ENCODE measurements around the gene AKAP13. TPM values are rescaled to one million over a fixed set of nuclear protein-coding genes. Genes with fewer than 3 reads are reported as not detected.

AKAP13 gene
- total and polyA plus RNA-seq, 2 donors (not counting 1 experiment from before 2014, with no cell fraction given), result 73.8 to 358 TPM

GRCh38 chr15:85477061-85477460 is 96.7 kb downstream of the AKAP13 start:
- Mint-ChIP-seq H3K27ac (peak overlapping the region; percentile 32), H3K27me3 (no peaks in the 10 kb centered on the region), H3K4me1 (peaks cover 86% of the 10 kb centered on the region), H3K4me3 (no peak overlapping the region), H3K9me3 (ENCODE audit: insufficient read depth) (no peaks in the 10 kb centered on the region)
- intact Hi-C loops (cut with micrococcal nuclease), result loop anchor here (5.0 kb wide), 1 partner anchor 65 kb away; no protein-coding TSS in a partner anchor
- Histone ChIP-seq H3K79me2 (ENCODE audit: control insufficient read depth, insufficient read depth, low read length) (peaks cover 100% of the 10 kb centered on the region), H3K36me3 (replicated peaks in 1 of 2; ENCODE audit: control extremely low read depth in 1 of 2, control insufficient read depth in 1 of 2, extremely low read depth in 1 of 2, insufficient read depth in 2 of 2, low read length in 1 of 2) (no peaks in the 10 kb centered on the region), H3K27ac (ENCODE audit: low read length in 2 of 2) (no peak overlapping the region), H3K9ac (ENCODE audit: low read length) (no peak overlapping the region), H3K9me3 (ENCODE audit: control extremely low read depth in 1 of 3, control insufficient read depth in 2 of 3, insufficient read depth in 1 of 3, low read length in 2 of 3) (no peaks in the 10 kb centered on the region), H3K4me2 (replicated peaks; ENCODE audit: low read depth, low read length, poor library complexity, severe bottlenecking) (no peak overlapping the region), H3K4me1 (ENCODE audit: control insufficient read depth in 2 of 2, insufficient read depth in 2 of 2, low read length in 2 of 2) (peaks cover 85 to 93% of the 10 kb centered on the region in 2 donors), H3K4me3 (ENCODE audit: control extremely low read depth in 1 of 5, extremely low read depth in 1 of 5, insufficient read depth in 1 of 5, low read depth in 2 of 5, low read length in 4 of 5) (no peak overlapping the region), H4K20me1 (ENCODE audit: control insufficient read depth, insufficient read depth, low read length, poor library complexity, severe bottlenecking) (peaks cover 71% of the 10 kb centered on the region), H2AFZ (ENCODE audit: insufficient read depth, low read depth, low read length, poor library complexity, severe bottlenecking) (no peak overlapping the region), H3K27me3 (replicated peaks in 1 of 4; ENCODE audit: control extremely low read depth in 1 of 4, control insufficient read depth in 3 of 4, insufficient read depth in 4 of 4, low read length in 3 of 4) (no peaks in the 10 kb centered on the region)
- ATAC-seq (ENCODE audit: low read depth), result no peak
- no peak for DNase-seq
- WGBS (ENCODE audit: insufficient coverage), result 83% methylated on average over 1 of the region's 2 CpGs
- TF ChIP-seq, protein P1, sequence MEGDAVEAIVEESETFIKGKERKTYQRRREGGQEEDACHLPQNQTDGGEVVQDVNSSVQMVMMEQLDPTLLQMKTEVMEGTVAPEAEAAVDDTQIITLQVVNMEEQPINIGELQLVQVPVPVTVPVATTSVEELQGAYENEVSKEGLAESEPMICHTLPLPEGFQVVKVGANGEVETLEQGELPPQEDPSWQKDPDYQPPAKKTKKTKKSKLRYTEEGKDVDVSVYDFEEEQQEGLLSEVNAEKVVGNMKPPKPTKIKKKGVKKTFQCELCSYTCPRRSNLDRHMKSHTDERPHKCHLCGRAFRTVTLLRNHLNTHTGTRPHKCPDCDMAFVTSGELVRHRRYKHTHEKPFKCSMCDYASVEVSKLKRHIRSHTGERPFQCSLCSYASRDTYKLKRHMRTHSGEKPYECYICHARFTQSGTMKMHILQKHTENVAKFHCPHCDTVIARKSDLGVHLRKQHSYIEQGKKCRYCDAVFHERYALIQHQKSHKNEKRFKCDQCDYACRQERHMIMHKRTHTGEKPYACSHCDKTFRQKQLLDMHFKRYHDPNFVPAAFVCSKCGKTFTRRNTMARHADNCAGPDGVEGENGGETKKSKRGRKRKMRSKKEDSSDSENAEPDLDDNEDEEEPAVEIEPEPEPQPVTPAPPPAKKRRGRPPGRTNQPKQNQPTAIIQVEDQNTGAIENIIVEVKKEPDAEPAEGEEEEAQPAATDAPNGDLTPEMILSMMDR (IDR thresholded peaks at IDR 0.05), result no peak
- TF ChIP-seq EZH2 (IDR thresholded peaks at IDR 0.05; ENCODE audit: borderline replicate concordance, insufficient read depth, low read depth, low read length, poor library complexity, severe bottlenecking), result no peak
- POLR2A ChIA-PET, result no interaction called here
- CTCF ChIA-PET, result interaction anchor here (0.7 to 2.4 kb wide), 5 partner anchors 9 to 63 kb away, joined by 3 to 15 read pairs (median 3); no protein-coding TSS in a partner anchor

DNA sequence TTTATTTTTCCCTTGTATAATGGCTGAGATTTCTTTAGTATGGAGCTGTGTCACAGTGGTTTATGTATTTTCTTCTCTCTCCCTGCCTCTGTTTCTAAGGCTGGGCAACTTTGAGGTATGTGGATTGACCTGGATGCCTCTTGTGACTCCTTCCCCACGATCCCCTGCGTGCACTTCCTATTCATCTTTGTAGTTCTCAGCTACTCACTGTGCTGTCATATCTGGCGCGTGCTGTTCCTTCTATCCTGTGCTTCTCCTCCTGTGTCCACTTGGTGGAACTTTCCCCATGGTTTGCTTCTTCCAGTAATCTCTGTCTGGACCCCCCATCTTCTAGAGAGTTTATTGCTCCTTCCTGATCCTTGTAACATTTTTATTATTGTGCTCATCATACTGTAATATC is 97.3 kb downstream of the AKAP13 start:
- no peak overlapping the region for H3K9ac ChIP-seq (ENCODE audit: low read length)
- intact Hi-C loops (cut with micrococcal nuclease), result loop anchor here (5.0 kb wide), 1 partner anchor 65 kb away; no protein-coding TSS in a partner anchor
- peaks cover 88% of the 10 kb centered on the region for H3K4me1 Mint-ChIP-seq

More for the DNA sequence above, 97.3 kb downstream of the AKAP13 start:
- H4K20me1 ChIP-seq (ENCODE audit: control insufficient read depth, insufficient read depth, low read length, poor library complexity, severe bottlenecking), result peaks cover 72% of the 10 kb centered on the region
- CTCF ChIA-PET, result interaction anchor here (1.2 to 1.3 kb wide), 2 partner anchors 11 to 13 kb away, joined by 3 read pairs; no protein-coding TSS in a partner anchor
- WGBS (ENCODE audit: insufficient coverage), result no CpG with 5 or more reads among the region's 4 CpGs
- no peak for ATAC-seq (ENCODE audit: low read depth)
- peak overlapping the region; percentile 4 for H3K4me2 ChIP-seq (replicated peaks; ENCODE audit: low read depth, low read length, poor library complexity, severe bottlenecking)
- no peak overlapping the region for H3K4me3 ChIP-seq (ENCODE audit: control extremely low read depth in 1 of 5, extremely low read depth in 1 of 5, insufficient read depth in 1 of 5, low read depth in 2 of 5, low read length in 4 of 5)
- H3K9me3 Mint-ChIP-seq (ENCODE audit: insufficient read depth), result no peaks in the 10 kb centered on the region
- no peak for DNase-seq
- H3K79me2 ChIP-seq (ENCODE audit: control insufficient read depth, insufficient read depth, low read length), result peaks cover 100% of the 10 kb centered on the region
- POLR2A ChIA-PET, result no interaction called here
- TF ChIP-seq, protein P1 (IDR thresholded peaks at IDR 0.05), result no peak
- no peak for TF ChIP-seq EZH2 (IDR thresholded peaks at IDR 0.05; ENCODE audit: borderline replicate concordance, insufficient read depth, low read depth, low read length, poor library complexity, severe bottlenecking)
- H3K27me3 Mint-ChIP-seq, result no peaks in the 10 kb centered on the region
- peaks cover 87 to 94% of the 10 kb centered on the region in 2 donors for H3K4me1 ChIP-seq (ENCODE audit: control insufficient read depth in 2 of 2, insufficient read depth in 2 of 2, low read length in 2 of 2)
- no peak overlapping the region for H3K27ac ChIP-seq (ENCODE audit: low read length in 2 of 2)
- H3K27me3 ChIP-seq (replicated peaks in 1 of 4; ENCODE audit: control extremely low read depth in 1 of 4, control insufficient read depth in 3 of 4, insufficient read depth in 4 of 4, low read length in 3 of 4), result no peaks in the 10 kb centered on the region
- no peak overlapping the region for H3K27ac Mint-ChIP-seq
- no peaks in the 10 kb centered on the region for H3K9me3 ChIP-seq (ENCODE audit: control extremely low read depth in 1 of 3, control insufficient read depth in 2 of 3, insufficient read depth in 1 of 3, low read length in 2 of 3)
- H2AFZ ChIP-seq (ENCODE audit: insufficient read depth, low read depth, low read length, poor library complexity, severe bottlenecking), result no peak overlapping the region
- no peak overlapping the region for H3K4me3 Mint-ChIP-seq
- H3K36me3 ChIP-seq (replicated peaks in 1 of 2; ENCODE audit: control extremely low read depth in 1 of 2, control insufficient read depth in 1 of 2, extremely low read depth in 1 of 2, insufficient read depth in 2 of 2, low read length in 1 of 2), result no peaks in the 10 kb centered on the region

Measured in B cell (primary cell).